IMR-90 (cell line): ENCODE results near the gene TRAF4. TPM values are rescaled to one million over a fixed set of nuclear protein-coding genes. Genes with fewer than 3 reads are reported as not detected.

Experiments
- ATAC-seq: fragments of 200-7000 bp; cut with Tn5 transposase; 2 replicates; pipeline ENCODE4 v1.9.1; 2020; ENCODE audit warnings: low read depth, mild to moderate bottlenecking, moderate library complexity
- BruUV-seq: library from RNA; stranded (reverse); fragments of 400-500 nt; replicated peaks from 2 replicates; lab custom pipeline; 2021; lab: Mats Ljungman, UMichigan
- CTCF ChIA-PET: fragments of 300-600 bp; formaldehyde crosslinking; extraction: SDS; loops from one replicate; lab custom pipeline; 2021; ENCODE audit warnings: antibody characterized with exemption; lab: Yijun Ruan, JAX
- POLR2A ChIA-PET: fragments of 300-600 bp; sonication (Branson Sonifier 250); formaldehyde crosslinking; loops from one replicate; lab custom pipeline; 2022; ENCODE audit warnings: antibody characterized with exemption; ENCODE audit not compliant: unreplicated experiment; lab: Charles Lee
- DNase-seq: peaks from one replicate; pipeline ENCODE4 v3.0.0; 2013
- H2AFZ ChIP-seq: replicated peaks from 2 replicates; pipeline ENCODE3; 2013; ENCODE audit warnings: low read length, mild to moderate bottlenecking; ENCODE audit not compliant: poor library complexity
- H2AK5ac ChIP-seq: 2 replicates; pipeline ENCODE4 v1.6.1; 2013; ENCODE audit warnings: low read depth, low read length, inconsistent platforms
- H2AK9ac ChIP-seq: replicated peaks from 2 replicates; pipeline ENCODE3; 2013; ENCODE audit warnings: mild to moderate bottlenecking, low read depth, low read length, moderate library complexity; ENCODE audit not compliant: poor library complexity
- H2BK120ac ChIP-seq: 2 replicates; pipeline ENCODE4 v1.6.1; 2013; ENCODE audit warnings: low read depth, low read length, inconsistent platforms
- H2BK15ac ChIP-seq: 3 replicates; pipeline ENCODE4 v1.6.1; 2013; ENCODE audit warnings: low read depth, low read length, inconsistent platforms
- H2BK20ac ChIP-seq: 2 replicates; pipeline ENCODE4 v1.6.1; 2013; ENCODE audit warnings: low read depth, mild to moderate bottlenecking, inconsistent platforms, low read length, moderate library complexity
- H2BK5ac ChIP-seq: 2 replicates; pipeline ENCODE4 v1.6.1; 2013; ENCODE audit warnings: mild to moderate bottlenecking, low read depth, low read length, inconsistent platforms; ENCODE audit not compliant: poor library complexity, severe bottlenecking
- H3K14ac ChIP-seq: replicated peaks from 2 replicates; pipeline ENCODE4 v1.6.1; 2013; ENCODE audit warnings: low read depth, low read length, inconsistent platforms
- H3K18ac ChIP-seq: 2 replicates; pipeline ENCODE4 v1.6.1; 2013; ENCODE audit warnings: low read depth, low read length, control low read depth
- H3K23ac ChIP-seq: 2 replicates; pipeline ENCODE4 v1.6.1; 2013; ENCODE audit warnings: low read depth, low read length, inconsistent platforms
- H3K27ac ChIP-seq: 2 replicates; pipeline ENCODE4 v1.5.1; 2013; ENCODE audit warnings: mild to moderate bottlenecking, control low read depth, low read length; ENCODE audit not compliant: insufficient read depth
- H3K27me3 ChIP-seq: 2 replicates; pipeline ENCODE4 v1.6.1; 2013; ENCODE audit warnings: low read length; ENCODE audit not compliant: control insufficient read depth, insufficient read depth
- H3K36me3 ChIP-seq: 2 replicates; pipeline ENCODE4 v1.6.1; 2013; ENCODE audit warnings: low read length, mixed read lengths; ENCODE audit not compliant: control insufficient read depth, insufficient read depth
- H3K4ac ChIP-seq: 2 replicates; pipeline ENCODE4 v1.6.1; 2013; ENCODE audit warnings: low read depth, low read length, inconsistent platforms
- H3K4me1 ChIP-seq: 2 replicates; pipeline ENCODE4 v1.6.1; 2013; ENCODE audit warnings: low read length, mixed read lengths; ENCODE audit not compliant: control insufficient read depth, insufficient read depth
- H3K4me2 ChIP-seq: 2 replicates; pipeline ENCODE4 v1.6.1; 2013; ENCODE audit warnings: low read depth, mild to moderate bottlenecking, control low read depth, low read length, moderate library complexity
- H3K4me3 ChIP-seq: 2 replicates; pipeline ENCODE4 v1.5.1; 2013; ENCODE audit warnings: low read depth, mild to moderate bottlenecking, control low read depth, low read length, moderate library complexity; ENCODE audit not compliant: insufficient read depth
- H3K56ac ChIP-seq: 2 replicates; pipeline ENCODE4 v1.6.1; 2013; ENCODE audit warnings: low read length, inconsistent platforms; ENCODE audit not compliant: insufficient read depth; ENCODE audit errors: extremely low read depth
- H3K79me1 ChIP-seq, 2 experiments: 2 replicates each; pipeline ENCODE4 v1.6.1; 2013; ENCODE audit warnings: low read length in 2 of 2, inconsistent platforms in 1 of 2, low read depth in 1 of 2
- H3K9ac ChIP-seq: 2 replicates; pipeline ENCODE4 v1.6.1; 2013; ENCODE audit warnings: low read depth, low read length, control low read depth
- H3K9me1 ChIP-seq: 2 replicates; pipeline ENCODE4 v1.6.1; 2013; ENCODE audit warnings: low read length, inconsistent platforms; ENCODE audit not compliant: insufficient read depth
- H3K9me3 ChIP-seq: 2 replicates; pipeline ENCODE4 v1.6.1; 2013; ENCODE audit warnings: low read length; ENCODE audit not compliant: control insufficient read depth, insufficient read depth
- H4K20me1 ChIP-seq: 2 replicates; pipeline ENCODE4 v1.6.1; 2013; ENCODE audit warnings: low read length, inconsistent platforms; ENCODE audit not compliant: insufficient read depth
- H4K5ac ChIP-seq: 2 replicates; pipeline ENCODE4 v1.6.1; 2013; ENCODE audit warnings: mild to moderate bottlenecking, low read depth, low read length, control low read depth
- H4K8ac ChIP-seq, 2 experiments: 2 replicates each; pipeline ENCODE4 v1.6.1; 2013; ENCODE audit warnings: low read depth in 2 of 2, low read length in 2 of 2, control low read depth in 1 of 2, inconsistent platforms in 1 of 2
- H4K91ac ChIP-seq: 2 replicates; pipeline ENCODE4 v1.6.1; 2013; ENCODE audit warnings: low read depth, low read length, inconsistent platforms; ENCODE audit not compliant: insufficient read depth
- CTCF ChIP-seq: conservative IDR thresholded peaks from 2 replicates; pipeline ENCODE4 v1.5.1; 2012; ENCODE audit warnings: mild to moderate bottlenecking, low read depth, low read length, improper control_type of control experiment
- RAD21 ChIP-seq: IDR thresholded peaks from 2 replicates; pipeline ENCODE4 v1.6.1; 2012; ENCODE audit warnings: low read length, improper control_type of control experiment
- RCOR1 ChIP-seq: IDR thresholded peaks from 2 replicates; pipeline ENCODE4 v1.6.1; 2012; ENCODE audit warnings: mild to moderate bottlenecking, low read length, improper control_type of control experiment; ENCODE audit not compliant: insufficient replicate concordance
- SMC3 ChIP-seq: fragments of 150-350 bp; IDR thresholded peaks from 2 replicates; pipeline ENCODE4 v1.6.1; 2016; ENCODE audit warnings: low read depth, mild to moderate bottlenecking, antibody characterized with exemption, low read length, moderate library complexity
- WGBS, 2 experiments: methylation state at CpG; one replicate each; pipeline versions ENCODE4 v1.1.5 to v1.1.7; 2013; ENCODE audit warnings: missing lambda C conversion rate in 2 of 2; ENCODE audit not compliant: insufficient read length in 1 of 2; ENCODE audit errors: extremely low coverage in 2 of 2; 5-methylcytosine and 5-hydroxymethylcytosine counted together
- dilution Hi-C: fragments of 300-500 bp; cut with HindIII; formaldehyde crosslinking; loops from one replicate; pipeline ENCODE4 v1.14.3; 2018; ENCODE audit warnings: low sequenced_read_pairs; ENCODE audit not compliant: unreplicated experiment
- in situ Hi-C: fragments of 300-500 bp; cut with MboI; formaldehyde crosslinking; loops from 3 replicates; pipeline ENCODE4 v1.14.3; 2019; ENCODE audit warnings: low sequenced_read_pairs, inconsistent platforms, mixed read lengths
- intact Hi-C: fragments of 100-400 bp; cut with micrococcal nuclease; formaldehyde crosslinking; loops from 2 replicates; pipeline ENCODE4 v1.10.0; 2022
- polyA plus RNA-seq, 3 experiments: library from polyadenylated mRNA; depleted of rRNA; stranded (reverse); fragments of >200 nt; gene quantifications; 2 replicates each; pipeline ENCODE4 v1.2.3, GENCODE V29; 2012; ENCODE audit warnings: low replicate concordance in 1 of 3
- total RNA-seq: library from RNA; depleted of rRNA; stranded (reverse); fragments of >200 nt; gene quantifications from 2 replicates; pipeline ENCODE4 v1.2.3, GENCODE V29; 2012

The TRAF4 gene
- total and polyA plus RNA-seq, 2 of the 4 experiments (the other 2 are of a cell fraction): 36.9 to 63.2 TPM

GRCh38 chr17:28763804-28764266, 20.0 kb downstream of the TRAF4 start:
- Histone ChIP-seq H3K9ac (no peak overlapping the region), H4K91ac (no peak overlapping the region), H3K27me3 (no peaks in the 10 kb centered on the region), H4K8ac (no peak overlapping the region), H3K14ac (no peak overlapping the region), H3K4ac (no peak overlapping the region), H3K4me1 (peaks cover 4% of the 10 kb centered on the region; the same call in 1 of the 2 replicates), H3K56ac (no peak overlapping the region), H2BK5ac (no peak overlapping the region), H2BK20ac (no peak overlapping the region), H3K4me3 (no peak overlapping the region), H3K23ac (no peak overlapping the region), H2BK120ac (no peak overlapping the region), H3K79me1 (peaks cover 12 to 41% of the 10 kb centered on the region in 2 experiments), H2AK9ac (no peak overlapping the region), H4K5ac (no peak overlapping the region), H3K9me1 (no peaks in the 10 kb centered on the region), H4K20me1 (peaks cover 32% of the 10 kb centered on the region; the same call in 1 of the 2 replicates), H2AK5ac (no peak overlapping the region), H3K18ac (no peak overlapping the region), H3K9me3 (no peaks in the 10 kb centered on the region), H3K36me3 (peaks cover 26% of the 10 kb centered on the region), H2BK15ac (no peak overlapping the region), H3K27ac (no peak overlapping the region), H2AFZ (no peak overlapping the region), H3K4me2 (no peak overlapping the region)
- in situ Hi-C loops: no loop called here
- intact Hi-C loops: loop anchor here (1.0 to 10.0 kb wide), 4 partner anchors 51 to 133 kb away; partner anchors contain the start of genes ERAL1 and FLOT2
- POLR2A ChIA-PET: interaction anchor here (0.6 to 1.0 kb wide), 2 partner anchors 78 to 144 kb away, joined by 3 read pairs; no protein-coding TSS in a partner anchor
- TF ChIP-seq SMC3 (peak; percentile 85), RCOR1 (no peak), RAD21 (peak; percentile 82), CTCF (peak; percentile 85)
- no TSS peak for BruUV-seq
- dilution Hi-C loops: no loop called here
- peak; percentile 76 for ATAC-seq
- CTCF ChIA-PET: interaction anchor here (0.6 to 2.7 kb wide), 19 partner anchors 9 to 186 kb away, joined by 3 to 22 read pairs (median 5); partner anchors contain the start of genes DHRS13, FAM222B, FLOT2 and TLCD1
- WGBS, 2 experiments: no CpG with 5 or more reads among the region's 5 CpGs
- peak; percentile 74 for DNase-seq
